Measurements from ENCODE around the gene PTPRF. TPM values are rescaled to one million over a fixed set of nuclear protein-coding genes. Genes with fewer than 3 reads are reported as not detected.

PTPRF gene
- total RNA-seq, 5 donors from 2014 or later (not counting 1 experiment from before 2014, with no cell fraction given): 0.07 to 2.6 (median 1.9) TPM

GRCh38 chr1:43660355-43660754 lies 129.7 kb downstream of the PTPRF start:
- Mint-ChIP-seq H3K9me3 (no peaks in the 10 kb centered on the region), H3K27ac (no peak overlapping the region), H3K27me3 (no peaks in the 10 kb centered on the region), H3K4me1 (peaks cover 0 to 14% (median 2%) of the 10 kb centered on the region in 3 donors), H3K4me3 (no peak overlapping the region), H3K36me3 (peaks cover 47% of the 10 kb centered on the region)
- H3K9me3 ChIP-seq: no peaks in the 10 kb centered on the region
- H3K4me1 ChIP-seq (ENCODE audit: control insufficient read depth in 1 of 2, extremely low read depth in 1 of 2, insufficient read depth in 2 of 2, low read length in 2 of 2): peaks cover 0 to 2% of the 10 kb centered on the region in 2 experiments
- no peaks in the 10 kb centered on the region for H3K27me3 ChIP-seq (replicated peaks in 1 of 2; ENCODE audit: control insufficient read depth in 2 of 2, extremely low read depth in 1 of 2, insufficient read depth in 2 of 2, low read length in 1 of 2)
- H3K27ac ChIP-seq (ENCODE audit: low read length): no peak overlapping the region
- WGBS (ENCODE audit: insufficient coverage): 92% methylated on average over 2 of the region's 4 CpGs
- CTCF ChIA-PET: interaction anchor here in 1 of 2 donors (0.6 to 1.3 kb wide), 2 partner anchors 14 kb away, joined by 3 to 4 read pairs; no protein-coding TSS in a partner anchor
- H3K36me3 ChIP-seq (ENCODE audit: control insufficient read depth in 2 of 2, extremely low read depth in 1 of 2, insufficient read depth in 1 of 2, low read length in 1 of 2): peaks cover 26 to 93% of the 10 kb centered on the region in 2 donors
- ATAC-seq (replicated peaks in 1 of 4) (no peak), DNase-seq (no peak)
- H3K4me3 ChIP-seq (ENCODE audit: control insufficient read depth in 1 of 2, extremely low read depth in 1 of 2, low read length in 1 of 2): no peak overlapping the region
- POLR2A ChIA-PET: no interaction called here

- H3K27me3 Mint-ChIP-seq: no peaks in the 10 kb centered on the region
- POLR2A ChIA-PET: interaction anchor here in 1 of 2 donors (1.2 kb wide), 1 partner anchor 13 kb away, joined by 6 read pairs; no protein-coding TSS in a partner anchor
- H3K4me3 ChIP-seq (ENCODE audit: control insufficient read depth in 1 of 2, extremely low read depth in 1 of 2, low read length in 1 of 2): no peak overlapping the region
- H3K4me3 Mint-ChIP-seq: no peak overlapping the region
- peaks cover 0 to 2% of the 10 kb centered on the region in 2 experiments for H3K4me1 ChIP-seq (ENCODE audit: control insufficient read depth in 1 of 2, extremely low read depth in 1 of 2, insufficient read depth in 2 of 2, low read length in 2 of 2)
- peaks cover 25 to 96% of the 10 kb centered on the region in 2 donors for H3K36me3 ChIP-seq (ENCODE audit: control insufficient read depth in 2 of 2, extremely low read depth in 1 of 2, insufficient read depth in 1 of 2, low read length in 1 of 2)
- WGBS (ENCODE audit: insufficient coverage): no CpG with 5 or more reads among the region's 4 CpGs
- no peak overlapping the region for H3K27ac Mint-ChIP-seq
- H3K27me3 ChIP-seq (replicated peaks in 1 of 2; ENCODE audit: control insufficient read depth in 2 of 2, extremely low read depth in 1 of 2, insufficient read depth in 2 of 2, low read length in 1 of 2): no peaks in the 10 kb centered on the region
- H3K27ac ChIP-seq (ENCODE audit: low read length): no peak overlapping the region
- CTCF ChIA-PET: no interaction called here
- no peaks in the 10 kb centered on the region for H3K9me3 ChIP-seq
- peaks cover 0 to 12% (median 2%) of the 10 kb centered on the region in 3 donors for H3K4me1 Mint-ChIP-seq
- DNase-seq (no peak), ATAC-seq (replicated peaks in 1 of 4) (no peak)
- no peaks in the 10 kb centered on the region for H3K9me3 Mint-ChIP-seq
- H3K36me3 Mint-ChIP-seq: peaks cover 76% of the 10 kb centered on the region
Measured at GRCh38 chr1:43664369-43664768, 133.7 kb downstream of the PTPRF start.

- Mint-ChIP-seq H3K27ac (no peak overlapping the region), H3K4me3 (no peak overlapping the region), H3K36me3 (peaks cover 78% of the 10 kb centered on the region), H3K9me3 (no peaks in the 10 kb centered on the region), H3K27me3 (no peaks in the 10 kb centered on the region), H3K4me1 (peaks cover 0 to 6% (median under 1%) of the 10 kb centered on the region in 3 donors)
- no peaks in the 10 kb centered on the region for H3K9me3 ChIP-seq
- no peaks in the 10 kb centered on the region for H3K4me1 ChIP-seq (ENCODE audit: control insufficient read depth in 1 of 2, extremely low read depth in 1 of 2, insufficient read depth in 2 of 2, low read length in 2 of 2)
- no peak for DNase-seq
- ATAC-seq (replicated peaks in 1 of 4): no peak
- peaks cover 24 to 94% of the 10 kb centered on the region in 2 donors for H3K36me3 ChIP-seq (ENCODE audit: control insufficient read depth in 2 of 2, extremely low read depth in 1 of 2, insufficient read depth in 1 of 2, low read length in 1 of 2)
- H3K27me3 ChIP-seq (replicated peaks in 1 of 2; ENCODE audit: control insufficient read depth in 2 of 2, extremely low read depth in 1 of 2, insufficient read depth in 2 of 2, low read length in 1 of 2): no peaks in the 10 kb centered on the region
- ChIA-PET POLR2A (interaction anchor here in 1 of 2 donors (0.5 to 1.0 kb wide), 2 partner anchors 17 to 1819 kb away, joined by 3 read pairs; partner anchors contain the start of gene KDM4A), CTCF (no interaction called here)
- no peak overlapping the region for H3K4me3 ChIP-seq (ENCODE audit: control insufficient read depth in 1 of 2, extremely low read depth in 1 of 2, low read length in 1 of 2)
- H3K27ac ChIP-seq (ENCODE audit: low read length): no peak overlapping the region
Measured at GRCh38 chr1:43666608-43667007, 135.9 kb downstream of the PTPRF start.

- ChIA-PET CTCF (no interaction called here), POLR2A (no interaction called here)
- no peaks in the 10 kb centered on the region for H3K9me3 ChIP-seq
- H3K4me3 ChIP-seq (ENCODE audit: control insufficient read depth in 1 of 2, extremely low read depth in 1 of 2, low read length in 1 of 2): no peak overlapping the region
- no peaks in the 10 kb centered on the region for H3K27me3 ChIP-seq (replicated peaks in 1 of 2; ENCODE audit: control insufficient read depth in 2 of 2, extremely low read depth in 1 of 2, insufficient read depth in 2 of 2, low read length in 1 of 2)
- no peaks in the 10 kb centered on the region for H3K4me1 ChIP-seq (ENCODE audit: control insufficient read depth in 1 of 2, extremely low read depth in 1 of 2, insufficient read depth in 2 of 2, low read length in 2 of 2)
- H3K36me3 ChIP-seq (ENCODE audit: control insufficient read depth in 2 of 2, extremely low read depth in 1 of 2, insufficient read depth in 1 of 2, low read length in 1 of 2): peaks cover 22 to 89% of the 10 kb centered on the region in 2 donors
- H3K4me1 Mint-ChIP-seq: peaks cover 0 to 3% (median 0%) of the 10 kb centered on the region in 3 donors
- H3K36me3 Mint-ChIP-seq: peaks cover 76% of the 10 kb centered on the region
- H3K4me3 Mint-ChIP-seq: no peak overlapping the region
- no peak overlapping the region for H3K27ac Mint-ChIP-seq
- H3K27ac ChIP-seq (ENCODE audit: low read length): no peak overlapping the region
- H3K9me3 Mint-ChIP-seq: no peaks in the 10 kb centered on the region
- ATAC-seq (replicated peaks in 1 of 4) (no peak), DNase-seq (no peak)
- no peaks in the 10 kb centered on the region for H3K27me3 Mint-ChIP-seq
- 94% methylated on average over 2 of the region's 7 CpGs for WGBS (ENCODE audit: insufficient coverage)
Measured at GRCh38 chr1:43668956-43669355, 138.3 kb downstream of the PTPRF start.

- H3K36me3 ChIP-seq (ENCODE audit: control insufficient read depth in 2 of 2, extremely low read depth in 1 of 2, insufficient read depth in 1 of 2, low read length in 1 of 2): peaks cover 24 to 87% of the 10 kb centered on the region in 2 donors
- H3K4me1 Mint-ChIP-seq: no peaks in the 10 kb centered on the region
- H3K27ac ChIP-seq (ENCODE audit: low read length): no peak overlapping the region
- ChIA-PET CTCF (no interaction called here), POLR2A (no interaction called here)
- no peaks in the 10 kb centered on the region for H3K27me3 Mint-ChIP-seq
- DNase-seq (no peak), ATAC-seq (replicated peaks in 1 of 4) (no peak)
- no peak overlapping the region for H3K4me3 Mint-ChIP-seq
- no peaks in the 10 kb centered on the region for H3K9me3 Mint-ChIP-seq
- peaks cover 67% of the 10 kb centered on the region for H3K36me3 Mint-ChIP-seq
- H3K27ac Mint-ChIP-seq: no peak overlapping the region
- no peaks in the 10 kb centered on the region for H3K27me3 ChIP-seq (replicated peaks in 1 of 2; ENCODE audit: control insufficient read depth in 2 of 2, extremely low read depth in 1 of 2, insufficient read depth in 2 of 2, low read length in 1 of 2)
- H3K4me3 ChIP-seq (ENCODE audit: control insufficient read depth in 1 of 2, extremely low read depth in 1 of 2, low read length in 1 of 2): no peak overlapping the region
- WGBS (ENCODE audit: insufficient coverage): 100% methylated on average over 3 of the region's 5 CpGs
- no peaks in the 10 kb centered on the region for H3K9me3 ChIP-seq
- H3K4me1 ChIP-seq (ENCODE audit: control insufficient read depth in 1 of 2, extremely low read depth in 1 of 2, insufficient read depth in 2 of 2, low read length in 2 of 2): no peaks in the 10 kb centered on the region
Measured at GRCh38 chr1:43669878-43670277, 139.2 kb downstream of the PTPRF start.

GRCh38 chr1:43671193-43671592 lies 140.5 kb downstream of the PTPRF start:
- DNase-seq (no peak), ATAC-seq (replicated peaks in 1 of 4) (no peak)
- Mint-ChIP-seq H3K27me3 (no peaks in the 10 kb centered on the region), H3K9me3 (no peaks in the 10 kb centered on the region), H3K36me3 (peaks cover 64% of the 10 kb centered on the region), H3K4me3 (no peak overlapping the region), H3K4me1 (no peaks in the 10 kb centered on the region), H3K27ac (no peak overlapping the region)
- H3K27ac ChIP-seq (ENCODE audit: low read length): no peak overlapping the region
- H3K9me3 ChIP-seq: no peaks in the 10 kb centered on the region
- WGBS (ENCODE audit: insufficient coverage): 100% methylated on average over 2 of the region's 2 CpGs
- POLR2A ChIA-PET: no interaction called here
- H3K4me1 ChIP-seq (ENCODE audit: control insufficient read depth in 1 of 2, extremely low read depth in 1 of 2, insufficient read depth in 2 of 2, low read length in 2 of 2): no peaks in the 10 kb centered on the region
- no peak overlapping the region for H3K4me3 ChIP-seq (ENCODE audit: control insufficient read depth in 1 of 2, extremely low read depth in 1 of 2, low read length in 1 of 2)
- CTCF ChIA-PET: no interaction called here
- no peaks in the 10 kb centered on the region for H3K27me3 ChIP-seq (replicated peaks in 1 of 2; ENCODE audit: control insufficient read depth in 2 of 2, extremely low read depth in 1 of 2, insufficient read depth in 2 of 2, low read length in 1 of 2)
- H3K36me3 ChIP-seq (ENCODE audit: control insufficient read depth in 2 of 2, extremely low read depth in 1 of 2, insufficient read depth in 1 of 2, low read length in 1 of 2): peaks cover 21 to 86% of the 10 kb centered on the region in 2 donors

All from T-cell (primary cell).